HepG2 (cell line): Measurements from ENCODE around the gene PRKAB1. TPM values are rescaled to one million over a fixed set of nuclear protein-coding genes. Genes with fewer than 3 reads are reported as not detected.

Experiments used
- ARNT2 ChIP-seq: sonication (generic); formaldehyde crosslinking; IDR thresholded peaks from 2 replicates; pipeline ENCODE4 v1.8.0; 2022; ENCODE audit warnings: mild to moderate bottlenecking, low read depth, missing genetic modification reagents, moderate library complexity
- CBFB ChIP-seq: sonication (generic); formaldehyde crosslinking; IDR thresholded peaks from 2 replicates; pipeline ENCODE4 v1.4.0; 2020; ENCODE audit warnings: missing genetic modification reagents
- FOSL1 ChIP-seq: sonication (generic); formaldehyde crosslinking; IDR thresholded peaks from 2 replicates; pipeline ENCODE4 v1.9.0; 2021; ENCODE audit warnings: missing genetic modification reagents, borderline replicate concordance
- HNRNPLL ChIP-seq: fragments of 200-400 bp; formaldehyde crosslinking; IDR thresholded peaks from 2 replicates; pipeline ENCODE4 v1.6.1; 2017; ENCODE audit warnings: mild to moderate bottlenecking, low read depth, low read length; ENCODE audit not compliant: poor library complexity, severe bottlenecking
- KLF15 ChIP-seq: sonication (generic); formaldehyde crosslinking; IDR thresholded peaks from 2 replicates; pipeline ENCODE4 v1.8.1; 2023; ENCODE audit warnings: borderline replicate concordance, mild to moderate bottlenecking, inconsistent platforms, missing genetic modification reagents, mixed read lengths
- MIER2 ChIP-seq: IDR thresholded peaks from 2 replicates; pipeline ENCODE4 v1.6.1; 2016; ENCODE audit warnings: missing biosample characterization, missing genetic modification reagents
- NFE2L1 ChIP-seq: sonication (generic); formaldehyde crosslinking; IDR thresholded peaks from 2 replicates; pipeline ENCODE4 v1.4.0; 2020; ENCODE audit warnings: missing genetic modification reagents, mild to moderate bottlenecking, borderline replicate concordance
- NPAS2 ChIP-seq: sonication (generic); formaldehyde crosslinking; IDR thresholded peaks from 2 replicates; pipeline ENCODE4 v1.8.0; 2022; ENCODE audit warnings: mild to moderate bottlenecking, missing genetic modification reagents, borderline replicate concordance
- NR2F1 ChIP-seq, 2 experiments: fragments of 450-650 bp in 1 of 2; formaldehyde crosslinking in 1 of 2; IDR thresholded peaks; 2 replicates each; pipeline versions ENCODE4 v1.5.0 to v1.6.1; 2016 to 2020; ENCODE audit warnings: mild to moderate bottlenecking in 1 of 2, missing compliant biosample characterization in 1 of 2, missing genetic modification reagents in 1 of 2, moderate library complexity in 1 of 2
- NR2F6 ChIP-seq, 2 experiments: IDR thresholded peaks; 2 replicates each; pipeline ENCODE4 v1.6.1; 2016; ENCODE audit warnings: antibody characterized with exemption in 1 of 2, mild to moderate bottlenecking in 1 of 2
- ONECUT2 ChIP-seq: sonication (generic); formaldehyde crosslinking; IDR thresholded peaks from 2 replicates; pipeline ENCODE4 v1.4.0; 2020; ENCODE audit warnings: missing genetic modification reagents
- PREB ChIP-seq: sonication (generic); formaldehyde crosslinking; IDR thresholded peaks from 2 replicates; pipeline ENCODE4 v1.4.0; 2020; ENCODE audit warnings: missing genetic modification reagents
- SIX1 ChIP-seq: sonication (generic); formaldehyde crosslinking; IDR thresholded peaks from 2 replicates; pipeline ENCODE4 v1.4.0; 2020; ENCODE audit warnings: missing genetic modification reagents, borderline replicate concordance
- SNAPC2 ChIP-seq: sonication (generic); formaldehyde crosslinking; IDR thresholded peaks from 2 replicates; pipeline ENCODE4 v1.8.1; 2022; ENCODE audit warnings: mild to moderate bottlenecking, missing genetic modification reagents
- SP140L ChIP-seq: sonication (generic); formaldehyde crosslinking; IDR thresholded peaks from 2 replicates; pipeline ENCODE4 v1.4.0; 2020; ENCODE audit warnings: missing genetic modification reagents, borderline replicate concordance
- SUZ12 ChIP-seq: fragments of 150-350 bp; IDR thresholded peaks from 2 replicates; pipeline ENCODE4 v1.6.1; 2014; ENCODE audit warnings: low read depth, low read length
- ZBTB38 ChIP-seq: sonication (generic); formaldehyde crosslinking; IDR thresholded peaks from 2 replicates; pipeline ENCODE4 v1.5.1; 2020; ENCODE audit warnings: mild to moderate bottlenecking, missing genetic modification reagents
- ZNF180 ChIP-seq: sonication (generic); formaldehyde crosslinking; IDR thresholded peaks from 2 replicates; pipeline ENCODE4 v1.4.0; 2020; ENCODE audit warnings: low read depth, missing genetic modification reagents, borderline replicate concordance
- ZNF263 ChIP-seq: sonication (generic); formaldehyde crosslinking; IDR thresholded peaks from 2 replicates; pipeline ENCODE4 v1.4.0; 2020; ENCODE audit warnings: missing genetic modification reagents
- ZNF276 ChIP-seq: sonication (generic); formaldehyde crosslinking; IDR thresholded peaks from 2 replicates; pipeline ENCODE4 v1.4.0; 2020; ENCODE audit warnings: mild to moderate bottlenecking, low read depth, missing genetic modification reagents
- ZNF3 ChIP-seq: IDR thresholded peaks from 2 replicates; pipeline ENCODE4 v1.7.0; 2017; ENCODE audit warnings: inconsistent platforms
- ZNF329 ChIP-seq: sonication (generic); formaldehyde crosslinking; IDR thresholded peaks from 2 replicates; pipeline ENCODE4 v1.9.0; 2021; ENCODE audit warnings: low read depth, mild to moderate bottlenecking, missing genetic modification reagents
- ZNF432 ChIP-seq: sonication (generic); formaldehyde crosslinking; IDR thresholded peaks from 2 replicates; pipeline ENCODE4 v1.5.0; 2020; ENCODE audit warnings: missing genetic modification reagents, mild to moderate bottlenecking, borderline replicate concordance
- ZNF510 ChIP-seq: sonication (generic); formaldehyde crosslinking; IDR thresholded peaks from 2 replicates; pipeline ENCODE4 v1.4.0; 2020; ENCODE audit warnings: low read depth, mild to moderate bottlenecking, missing genetic modification reagents
- ZNF615 ChIP-seq: sonication (generic); formaldehyde crosslinking; IDR thresholded peaks from 2 replicates; pipeline ENCODE4 v1.5.0; 2020; ENCODE audit warnings: mild to moderate bottlenecking, missing genetic modification reagents, borderline replicate concordance
- ZNF703 ChIP-seq: sonication (generic); formaldehyde crosslinking; IDR thresholded peaks from 2 replicates; pipeline ENCODE4 v1.5.1; 2020; ENCODE audit warnings: missing genetic modification reagents, mild to moderate bottlenecking, moderate library complexity, borderline replicate concordance
- ZNF780A ChIP-seq: sonication (generic); formaldehyde crosslinking; IDR thresholded peaks from 2 replicates; pipeline ENCODE4 v1.8.0; 2022; ENCODE audit warnings: mild to moderate bottlenecking, missing genetic modification reagents, moderate library complexity
- ZSCAN21 ChIP-seq: sonication (generic); formaldehyde crosslinking; IDR thresholded peaks from 2 replicates; pipeline ENCODE4 v1.8.0; 2022; ENCODE audit warnings: mild to moderate bottlenecking, missing genetic modification reagents, moderate library complexity, borderline replicate concordance
- polyA plus RNA-seq, 8 experiments: library from polyadenylated mRNA; depleted of rRNA in 3 of 8; stranded (reverse) in 7 of 8; unstranded in 1 of 8; fragments of >200 nt; fragmentation: Illumina TruSeq in 4 of 8; extraction: Trizol in 4 of 8; gene quantifications; 2 replicates each; pipeline versions ENCODE4 v1.2.1 to v1.2.3, GENCODE V29; 2011 to 2016; ENCODE audit warnings: low read depth in 4 of 8, missing spikeins in 1 of 8, mixed read lengths in 1 of 8; ENCODE audit not compliant: insufficient read depth in 1 of 8
- total RNA-seq, 5 experiments: library from RNA; depleted of rRNA; stranded (reverse); fragments of >200 nt; fragmentation: Illumina TruSeq; extraction: Trizol; gene quantifications; 2 replicates each; pipeline ENCODE4 v1.2.3, GENCODE V29; 2016; ENCODE audit warnings: low read depth in 1 of 5

The PRKAB1 gene
- total and polyA plus RNA-seq, 2 of the 13 experiments (the other 11 are each of a cell fraction or from before 2014, with no cell fraction given) = 28.4 to 35.5 TPM

GRCh38 chr12:119667577-119668323, at the start of gene PRKAB1 (continued):
- TF ChIP-seq ONECUT2 = no peak
- peak; percentile 71; the same call in 1 of the 2 replicates for TF ChIP-seq ZNF703
- no peak for TF ChIP-seq SP140L
- TF ChIP-seq HNRNPLL = peak; percentile 97
- no peak for TF ChIP-seq ZNF3 (CRISPR knock-in tag)
- peak; percentile 93; the same call in 1 of the 2 replicates for TF ChIP-seq ZSCAN21 (CRISPR knock-in tag)
- TF ChIP-seq ZBTB38 (CRISPR knock-in tag) = peak; percentile 58
- TF ChIP-seq FOSL1 (CRISPR knock-in tag) = no peak
- no peak for TF ChIP-seq ZNF329
- TF ChIP-seq PREB (CRISPR knock-in tag) = no peak
- TF ChIP-seq SIX1 (CRISPR knock-in tag) = no peak
- TF ChIP-seq NR2F1 (CRISPR knock-in tag; IDR thresholded peaks at IDR 0.05) = no peak
- 0 out of 2 replicates have a peak, but pooled peaks have one; percentile 43 for TF ChIP-seq CBFB
- no peak for TF ChIP-seq ZNF180
- TF ChIP-seq ZNF615 (CRISPR knock-in tag) = no peak
- TF ChIP-seq ZNF432 (CRISPR knock-in tag) = no peak
- no peak for TF ChIP-seq ZNF263 (CRISPR knock-in tag)
- TF ChIP-seq KLF15 (CRISPR knock-in tag) = no peak
- TF ChIP-seq ZNF276 (CRISPR knock-in tag) = no peak
- TF ChIP-seq ZNF510 = no peak; the same call in 1 of the 2 replicates
- TF ChIP-seq ARNT2 (CRISPR knock-in tag) = peak; percentile 95
- no peak for TF ChIP-seq NR2F6 (IDR thresholded peaks at IDR 0.05)
- 0 out of 2 replicates have a peak, but pooled peaks have one; percentile 35 for TF ChIP-seq NR2F6 (CRISPR knock-in tag; IDR thresholded peaks at IDR 0.05)
- no peak for TF ChIP-seq NFE2L1 (CRISPR knock-in tag)
- peak; percentile 37; the same call in 1 of the 2 replicates for TF ChIP-seq SNAPC2
- no peak; the same call in 1 of the 2 replicates for TF ChIP-seq MIER2 (CRISPR knock-in tag)
- TF ChIP-seq NPAS2 (CRISPR knock-in tag) = no peak
- TF ChIP-seq ZNF780A (CRISPR knock-in tag) = no peak
- TF ChIP-seq SUZ12 = no peak
